PC-9 (cell line): ENCODE data around the gene INAVA. TPM values are rescaled to one million over a fixed set of nuclear protein-coding genes. Genes with fewer than 3 reads are reported as not detected.
A peak's percentile ranks its signal among the peaks of the same experiment; 100 is the strongest.

Source experiments
- BruUV-seq: library from RNA; stranded (reverse); fragments of 400-500 nt; replicated peaks from 2 replicates; lab custom pipeline; 2021; lab: Mats Ljungman, UMichigan
- CTCF ChIA-PET: fragments of 300-600 bp; sonication (Branson Sonifier 250); formaldehyde crosslinking; loops from one replicate; lab custom pipeline; 2022; ENCODE audit warnings: antibody characterized with exemption; lab: Charles Lee
- POLR2A ChIA-PET: fragments of 300-600 bp; sonication (Branson Sonifier 250); formaldehyde crosslinking; loops from one replicate; lab custom pipeline; 2022; ENCODE audit warnings: antibody characterized with exemption; ENCODE audit not compliant: unreplicated experiment; lab: Charles Lee
- DNase-seq, 2 experiments: peaks; one replicate each; pipeline versions ENCODE4 v3.0.0 to v3.0.0-alpha.2; 2015 to 2022; ENCODE audit warnings: mixed read lengths in 1 of 2
- H2AFZ ChIP-seq: fragments of 200-600 bp; sonication (generic); 2 replicates; pipeline ENCODE4 v1.8.1; 2017; ENCODE audit warnings: antibody characterized with exemption
- H3F3A ChIP-seq: fragments of 200-600 bp; sonication (generic); 2 replicates; pipeline ENCODE4 v1.8.1; 2017; ENCODE audit warnings: antibody characterized with exemption, mild to moderate bottlenecking, low read depth; ENCODE audit not compliant: insufficient read depth
- H3K27ac ChIP-seq: fragments of 200-600 bp; sonication (generic); 2 replicates; pipeline ENCODE4 v1.6.1; 2016; ENCODE audit warnings: mixed run types
- H3K27me3 ChIP-seq: fragments of 200-600 bp; sonication (generic); 2 replicates; pipeline ENCODE4 v1.6.1; 2016; ENCODE audit warnings: low read depth, mixed run types; ENCODE audit not compliant: insufficient read depth
- H3K36me3 ChIP-seq: fragments of 200-600 bp; sonication (generic); 2 replicates; pipeline ENCODE4 v1.6.1; 2016; ENCODE audit warnings: low read depth, mixed run types
- H3K4me1 ChIP-seq: fragments of 200-600 bp; sonication (generic); replicated peaks from 2 replicates; pipeline ENCODE4 v1.6.1; 2016; ENCODE audit warnings: mixed run types; ENCODE audit not compliant: insufficient read depth
- H3K4me2 ChIP-seq: fragments of 200-600 bp; sonication (generic); 2 replicates; pipeline ENCODE4 v1.6.1; 2017; ENCODE audit warnings: mixed run types
- H3K4me3 ChIP-seq: fragments of 200-600 bp; sonication (generic); 2 replicates; pipeline ENCODE4 v1.6.1; 2016; ENCODE audit warnings: mixed run types
- H3K79me2 ChIP-seq: fragments of 200-600 bp; sonication (generic); 2 replicates; pipeline ENCODE4 v1.6.1; 2017; ENCODE audit warnings: low read depth, mixed run types
- H3K9me2 ChIP-seq: fragments of 200-600 bp; sonication (generic); 2 replicates; pipeline ENCODE4 v1.8.1; 2017; ENCODE audit warnings: mild to moderate bottlenecking; ENCODE audit not compliant: insufficient read depth
- H3K9me3 ChIP-seq: fragments of 200-600 bp; sonication (generic); 2 replicates; pipeline ENCODE4 v1.8.1; 2016; ENCODE audit warnings: low read depth; ENCODE audit not compliant: insufficient read depth
- H4K20me1 ChIP-seq: fragments of 200-600 bp; sonication (generic); 2 replicates; pipeline ENCODE4 v1.8.1; 2017; ENCODE audit not compliant: insufficient read depth
- CTCF ChIP-seq: fragments of 200-600 bp; sonication (generic); conservative IDR thresholded peaks from 2 replicates; pipeline ENCODE4 v1.6.1; 2017; ENCODE audit warnings: mixed run types, antibody characterized with exemption, mild to moderate bottlenecking, moderate library complexity
- EZH2 ChIP-seq: fragments of 200-600 bp; sonication (generic); IDR thresholded peaks from 2 replicates; pipeline ENCODE4 v1.8.0; 2017; ENCODE audit warnings: antibody characterized with exemption, low read depth
- intact Hi-C: fragments of 100-400 bp; cut with micrococcal nuclease; formaldehyde crosslinking; loops from one replicate; pipeline ENCODE4 v1.10.0; 2022; ENCODE audit not compliant: unreplicated experiment
- total RNA-seq: library from RNA; stranded (reverse); gene quantifications from 2 replicates; pipeline ENCODE4 v1.2.3, GENCODE V29; 2021

INAVA gene
- total RNA-seq, 1 experiment from 2014 or later = 49.8 TPM

GRCh38 chr1:200892546-200892945 lies 2.2 kb upstream of the INAVA start:
- POLR2A ChIA-PET = no interaction called here
- H2AFZ ChIP-seq = no peak overlapping the region

GRCh38 chr1:200892958-200893357 lies 1.7 kb upstream of the INAVA start:
- Histone ChIP-seq H3K27ac (peak overlapping the region; percentile 86), H3K4me3 (peak overlapping the region; percentile 42; the same call in 1 of the 2 replicates), H3F3A (peaks cover 41% of the 10 kb centered on the region), H2AFZ (no peak overlapping the region), H3K36me3 (no peaks in the 10 kb centered on the region), H3K9me2 (no peaks in the 10 kb centered on the region), H3K27me3 (no peaks in the 10 kb centered on the region), H3K4me2 (peak overlapping the region; percentile 99), H3K4me1 (peaks cover 73% of the 10 kb centered on the region), H3K9me3 (no peaks in the 10 kb centered on the region), H3K79me2 (peaks cover 32% of the 10 kb centered on the region), H4K20me1 (peaks cover 11% of the 10 kb centered on the region)
- no TSS peak for BruUV-seq
- POLR2A ChIA-PET = no interaction called here
- no peak for DNase-seq
- TF ChIP-seq CTCF (no peak), EZH2 (no peak)
- CTCF ChIA-PET = interaction anchor here (0.6 kb wide), 1 partner anchor 718 kb away, joined by 3 read pairs; no protein-coding TSS in a partner anchor
- intact Hi-C loops = no loop called here

More at GRCh38 chr1:200892546-200892945, 2.2 kb upstream of the INAVA start:
- Histone ChIP-seq H3F3A (peaks cover 41% of the 10 kb centered on the region), H3K36me3 (no peaks in the 10 kb centered on the region), H3K27ac (peak overlapping the region; percentile 86), H4K20me1 (peaks cover 7% of the 10 kb centered on the region), H3K4me3 (no peak overlapping the region; the same call in 1 of the 2 replicates), H3K9me2 (no peaks in the 10 kb centered on the region), H3K79me2 (peaks cover 28% of the 10 kb centered on the region), H3K27me3 (no peaks in the 10 kb centered on the region), H3K9me3 (no peaks in the 10 kb centered on the region), H3K4me2 (peak overlapping the region; percentile 99), H3K4me1 (peaks cover 72% of the 10 kb centered on the region)
- no TSS peak for BruUV-seq
- intact Hi-C loops = no loop called here
- DNase-seq = peak in 1 of 2 experiments; percentile 34
- CTCF ChIA-PET = interaction anchor here (0.6 kb wide), 1 partner anchor 719 kb away, joined by 3 read pairs; no protein-coding TSS in a partner anchor
- TF ChIP-seq EZH2 (no peak), CTCF (no peak)

- Histone ChIP-seq H3K27ac (peak overlapping the region; percentile 86), H3K9me2 (no peaks in the 10 kb centered on the region), H3K9me3 (no peaks in the 10 kb centered on the region), H3K36me3 (0 out of 2 replicates have a peak, but pooled peaks cover 4% of the 10 kb centered on the region), H3F3A (peaks cover 41% of the 10 kb centered on the region), H3K79me2 (peaks cover 37% of the 10 kb centered on the region), H3K27me3 (no peaks in the 10 kb centered on the region), H3K4me2 (peak overlapping the region; percentile 99), H2AFZ (0 out of 2 replicates have a peak overlapping the region, but pooled peaks have one; percentile 39), H3K4me3 (peak overlapping the region; percentile 42; the same call in 1 of the 2 replicates), H4K20me1 (peaks cover 12% of the 10 kb centered on the region), H3K4me1 (peaks cover 73% of the 10 kb centered on the region)
- intact Hi-C loops = no loop called here
- TF ChIP-seq EZH2 = no peak
- no TSS peak for BruUV-seq
- ChIA-PET CTCF (no interaction called here), POLR2A (interaction anchor here (0.7 kb wide), 1 partner anchor 14 kb away, joined by 3 read pairs; no protein-coding TSS in a partner anchor)
- peak; percentile 46 to 75 for DNase-seq
Measured at GRCh38 chr1:200893411-200893901, 1.2 kb upstream of the INAVA start.
